ENCODE measurements around the gene ACVR2B.
"Not testable (repeated sequence)": the region's sequence is repeated elsewhere in the genome, so short reads cannot be mapped to it uniquely, and the experiment has no call there.

Gene ACVR2B

DNA sequence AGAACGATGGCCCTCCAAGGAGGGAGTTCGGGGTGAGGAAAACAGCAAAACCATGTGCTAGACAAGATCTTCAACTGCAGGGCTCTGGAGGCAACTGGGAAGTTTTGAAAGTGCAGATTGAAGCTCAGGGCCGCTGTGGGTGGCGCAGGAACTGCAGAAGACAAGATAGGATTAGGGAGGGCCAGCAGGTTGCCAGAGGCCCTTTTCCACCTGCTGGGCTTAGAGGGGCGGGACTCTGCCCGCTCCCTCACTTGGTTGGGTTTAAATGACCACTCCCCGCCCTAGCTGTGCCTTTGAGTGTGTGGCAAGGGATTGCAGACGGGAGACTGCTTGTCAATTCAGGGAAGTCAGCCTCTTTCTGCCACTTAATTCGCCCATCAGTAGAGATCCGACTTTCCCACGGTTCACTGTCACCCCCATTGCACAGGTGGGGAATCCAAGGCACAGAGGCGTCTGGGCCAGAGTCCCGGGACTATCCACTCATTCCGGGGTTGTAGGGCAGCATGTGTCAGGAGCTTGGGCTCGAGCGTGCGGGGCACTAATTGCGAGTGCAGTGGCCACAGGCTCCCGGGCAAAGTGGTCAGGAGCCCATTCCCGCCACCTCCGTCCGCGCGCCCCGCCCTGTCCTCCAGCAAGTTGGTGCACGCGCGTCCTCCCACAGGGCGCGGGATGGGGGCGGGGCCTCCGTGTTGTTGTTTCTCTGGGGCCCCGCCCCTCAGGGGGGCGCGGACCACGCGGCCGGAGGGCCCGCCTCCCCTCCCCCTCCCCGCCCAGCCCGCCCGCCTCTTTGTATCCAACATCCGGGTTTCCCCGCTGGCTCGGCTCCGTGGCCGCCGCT, at the start of gene ACVR2B:
Gene ACVR2B, plus strand, starts transcription at position 816 of the 838 bp plus-strand sequence. CDS start 433 bp downstream, outside the sequence.
- DNase-seq, result peak; percentile 4

DNA sequence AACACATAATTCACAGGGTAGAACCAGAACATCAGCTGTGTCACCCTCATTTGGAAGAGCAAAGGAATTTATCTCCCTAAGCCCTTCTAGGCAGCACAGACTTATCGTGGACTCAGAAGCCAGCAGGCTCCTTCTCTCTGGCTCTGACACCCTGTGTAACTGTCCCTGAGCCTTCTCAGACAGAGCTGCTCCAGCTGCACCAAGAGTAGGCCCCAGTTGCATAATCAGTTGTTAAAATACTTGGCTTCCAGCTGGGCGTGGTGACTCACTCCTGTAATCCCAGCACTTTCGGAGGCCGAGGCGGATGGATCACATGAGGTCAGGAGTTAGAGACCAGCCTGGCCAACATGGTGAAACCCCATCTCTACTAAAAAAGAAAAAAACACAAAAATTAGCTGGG, 49.4 kb upstream of the ACVR2B start:
- no peak for DNase-seq

DNA sequence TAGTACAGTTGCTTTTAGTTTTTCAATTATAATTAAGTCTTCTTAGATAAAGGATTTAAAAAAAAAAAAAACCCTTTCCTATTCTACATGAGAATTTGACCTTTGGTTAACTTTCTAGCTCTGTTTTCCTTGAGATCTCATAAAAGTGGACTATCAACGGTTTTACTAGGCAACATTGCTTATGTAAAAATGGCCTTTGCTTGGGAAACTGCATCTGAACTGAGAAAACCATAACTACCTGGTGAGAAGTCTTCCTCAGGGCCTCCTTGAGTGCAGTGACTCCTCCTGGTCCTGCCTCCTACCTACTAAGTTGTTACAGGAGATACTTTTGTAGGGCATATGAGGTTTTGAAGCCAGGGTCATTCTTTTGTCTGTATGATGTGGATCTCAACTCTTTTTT, 42.1 kb upstream of the ACVR2B start:
- DNase-seq, result no peak

DNA sequence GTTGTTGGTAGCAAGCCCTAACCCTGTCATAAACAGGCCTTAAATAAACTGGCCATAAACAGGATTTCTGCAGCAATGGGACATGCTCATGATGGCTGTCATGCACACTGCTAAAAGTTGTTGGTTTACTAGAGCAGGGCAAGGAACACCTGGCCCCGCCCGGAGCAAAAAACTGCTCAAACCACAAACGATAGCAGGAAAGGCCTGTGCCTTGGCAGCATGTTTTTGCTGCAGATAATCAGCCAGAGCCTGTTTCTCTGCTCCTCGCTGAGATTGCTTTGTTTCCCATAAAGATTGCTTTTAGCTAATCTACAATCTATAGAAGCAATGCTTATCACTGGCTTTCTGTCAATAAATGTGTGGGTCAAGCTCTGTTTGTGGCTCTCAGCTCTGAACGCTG, 32.9 kb upstream of the ACVR2B start:
- not testable (repeated sequence) for DNase-seq

DNA sequence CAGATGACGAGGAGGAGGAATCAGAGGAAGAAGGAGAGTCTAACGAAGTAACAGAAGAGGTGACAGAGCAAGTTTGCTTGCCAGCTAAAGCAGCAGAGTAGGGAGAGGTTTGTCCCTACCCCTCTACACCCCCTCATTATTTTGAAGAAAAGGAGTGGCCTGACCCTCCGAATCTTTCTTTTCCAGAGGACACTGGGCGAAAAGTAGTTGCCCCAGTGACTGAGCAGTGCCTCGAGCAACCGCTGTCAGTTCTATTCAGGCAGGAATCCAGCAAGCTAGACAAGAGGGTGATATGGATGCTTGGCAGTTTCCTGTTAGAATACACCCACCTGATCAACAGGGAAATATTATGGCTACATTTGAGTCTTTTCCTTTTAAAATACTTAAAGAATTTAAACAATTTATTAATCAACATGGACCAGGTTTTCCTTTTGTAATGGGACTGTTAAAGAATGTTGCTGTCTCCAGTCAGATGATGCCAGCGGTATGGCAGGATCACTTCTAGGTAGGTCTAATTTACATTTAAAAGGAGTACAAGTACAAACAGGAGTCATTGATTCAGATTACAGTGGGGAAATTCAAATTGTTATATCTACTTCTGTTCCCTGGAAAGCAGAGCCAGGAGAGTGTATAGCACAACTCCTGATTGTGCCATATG, 31.9 kb upstream of the ACVR2B start:
- DNase-seq, result no peak

DNA sequence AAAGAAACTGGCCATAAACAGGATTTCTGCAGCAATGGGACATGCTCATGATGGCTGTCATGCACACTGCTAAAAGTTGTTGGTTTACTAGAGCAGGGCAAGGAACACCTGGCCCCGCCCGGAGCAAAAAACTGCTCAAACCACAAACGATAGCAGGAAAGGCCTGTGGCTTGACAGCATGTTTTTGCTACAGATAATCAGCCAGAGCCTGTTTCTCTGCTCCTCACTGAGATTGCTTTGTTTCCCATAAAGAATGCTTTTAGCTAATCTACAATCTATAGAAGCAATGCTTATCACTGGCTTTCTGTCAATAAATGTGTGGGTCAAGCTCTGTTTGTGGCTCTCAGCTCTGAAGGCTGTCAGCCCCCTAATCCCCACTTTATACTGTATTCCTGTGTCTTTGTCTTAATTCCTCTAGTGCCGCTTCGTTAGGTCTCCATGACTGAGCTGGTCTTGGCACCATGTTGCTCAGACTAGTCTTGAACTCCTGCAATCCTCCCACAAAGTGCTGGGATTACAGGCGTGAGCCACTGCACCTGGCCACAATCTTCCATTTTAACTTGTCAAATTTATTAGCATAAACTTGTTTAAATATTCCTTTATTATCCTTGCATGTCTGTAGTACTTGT, 26.8 kb upstream of the ACVR2B start:
- not testable (repeated sequence) for DNase-seq

DNA sequence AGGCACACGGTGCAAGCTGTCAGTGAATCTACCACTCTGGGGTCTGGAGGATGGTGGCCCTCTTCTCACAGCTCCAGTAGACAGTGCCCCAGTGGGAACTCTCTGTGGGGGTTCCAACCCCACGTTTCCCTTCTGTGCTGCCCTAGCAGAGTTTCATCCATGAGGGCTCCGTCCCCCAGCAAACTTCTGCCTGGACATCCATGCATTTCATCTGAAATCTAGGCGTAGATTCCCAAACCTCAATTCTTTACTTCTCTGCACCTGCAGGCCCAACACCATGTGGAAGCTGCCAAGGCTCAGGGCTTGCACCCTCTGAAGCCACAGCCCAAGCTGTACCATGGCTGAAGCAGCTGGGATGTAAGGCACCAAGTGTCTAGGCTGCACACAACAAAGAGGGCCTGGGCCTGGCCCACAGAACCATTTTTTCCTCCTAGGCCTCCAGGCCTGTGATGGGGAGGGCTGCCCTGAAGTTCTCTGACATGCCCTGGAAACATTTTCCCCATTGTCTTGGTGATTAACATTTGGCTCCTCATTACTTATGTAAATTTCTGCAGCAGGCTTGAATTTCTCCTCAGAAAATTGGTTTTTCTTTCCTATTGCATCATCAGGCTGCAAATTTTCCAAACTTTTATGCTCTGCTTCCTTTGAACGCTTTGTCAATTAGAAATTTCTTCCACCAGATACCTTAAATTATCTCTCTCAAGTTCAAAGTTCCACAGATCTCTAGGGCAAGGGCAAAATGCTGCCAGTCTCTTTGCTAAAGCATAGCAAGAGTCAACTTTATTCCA, 20.6 kb upstream of the ACVR2B start:
- not testable (repeated sequence) for DNase-seq

DNA sequence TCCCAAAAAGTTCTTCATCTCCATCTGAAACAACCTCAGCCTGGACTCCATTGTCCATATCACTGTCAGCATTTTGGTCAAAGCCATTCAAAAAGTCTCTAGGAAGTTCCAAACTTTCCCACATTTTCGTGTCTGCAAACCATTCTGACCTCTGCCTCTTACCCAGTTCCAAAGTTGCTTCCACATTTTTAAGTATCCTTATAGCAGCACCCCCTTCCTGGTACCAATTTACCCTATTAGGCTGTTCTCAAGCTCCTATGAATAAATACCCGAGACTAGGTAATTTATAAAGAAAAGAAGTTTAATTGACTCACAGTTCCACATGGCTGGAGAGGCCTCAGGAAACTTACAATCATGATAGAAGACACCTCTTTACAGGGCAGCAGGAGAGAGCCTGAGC, 20.0 kb upstream of the ACVR2B start:
- DNase-seq, result not testable (repeated sequence)

DNA sequence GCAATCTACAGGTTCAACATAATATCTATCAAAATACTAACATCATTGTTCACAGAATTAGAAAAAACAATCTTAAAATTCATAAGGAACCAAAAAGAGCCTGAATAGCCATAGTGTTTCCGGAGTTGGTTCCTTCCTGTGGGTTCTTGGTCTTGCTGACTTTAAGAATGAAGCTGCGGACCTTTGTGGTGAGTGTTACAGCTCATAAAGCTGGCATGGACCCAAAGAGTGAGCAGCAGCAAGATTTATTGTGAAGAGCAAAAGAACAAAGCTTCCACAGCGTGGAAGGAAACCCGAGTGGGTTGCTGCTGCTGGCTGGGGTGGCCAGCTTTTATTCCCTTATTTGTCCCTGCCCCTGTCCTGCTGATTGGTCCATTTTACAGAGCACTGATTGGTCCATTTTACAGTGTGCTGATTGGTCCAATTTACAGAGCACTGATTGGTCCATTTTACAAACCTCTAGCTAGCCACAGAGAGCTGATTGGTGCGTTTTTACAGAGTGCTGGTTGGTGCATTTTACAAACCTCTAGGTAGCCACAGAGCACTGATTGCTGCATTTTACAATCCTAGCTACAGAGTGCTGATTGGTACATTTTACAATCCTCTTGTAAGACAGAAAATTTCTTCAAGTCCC, 15.1 kb upstream of the ACVR2B start:
- not testable (repeated sequence) for DNase-seq

DNA sequence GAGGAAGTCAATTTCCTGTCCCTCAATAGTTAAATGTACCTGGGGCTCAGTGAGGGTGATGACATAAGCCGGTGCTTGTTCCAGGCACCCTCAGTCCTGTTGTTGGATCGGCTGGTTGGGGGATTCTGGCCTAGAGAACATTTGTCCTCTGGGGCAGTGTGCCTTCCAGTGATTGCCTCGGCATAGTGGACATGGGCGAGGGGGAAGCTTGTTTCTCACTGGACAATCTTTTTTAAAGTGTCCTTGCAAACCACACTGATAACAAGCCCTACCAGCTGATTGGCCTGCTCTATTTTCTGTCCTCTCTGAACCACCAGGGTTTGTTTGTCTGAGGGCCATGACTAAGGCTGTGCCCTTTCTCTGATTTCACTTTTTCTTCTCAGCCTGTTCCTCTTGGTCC, 10.5 kb upstream of the ACVR2B start:
- not testable (repeated sequence) for DNase-seq

DNA sequence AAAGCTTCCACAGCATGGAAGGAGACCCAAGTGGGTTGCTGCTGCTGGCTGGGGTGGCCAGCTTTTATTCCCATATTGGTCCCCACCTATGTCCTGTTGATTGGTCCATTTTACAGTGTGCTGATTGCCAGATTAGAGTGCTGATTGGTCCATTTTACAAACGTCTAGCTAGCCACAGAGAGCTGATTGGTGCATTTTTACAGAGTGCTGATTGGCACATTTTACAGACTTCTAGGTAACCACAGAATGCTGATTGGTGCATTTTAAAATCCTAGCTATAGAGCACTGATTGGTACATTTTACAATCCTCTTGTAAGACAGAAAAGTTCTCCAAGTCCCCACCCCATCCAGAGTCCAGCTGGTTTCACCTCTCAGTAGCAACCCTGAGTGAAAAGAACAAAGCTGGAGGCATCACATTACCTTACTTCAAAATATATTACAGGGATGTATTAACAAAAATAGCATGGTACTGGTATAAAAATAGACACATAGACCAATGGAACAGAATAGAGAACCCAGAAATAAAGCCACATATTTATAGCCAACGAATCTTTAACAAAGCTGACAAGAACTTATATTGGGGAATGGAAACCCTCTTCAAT, 7.5 kb upstream of the ACVR2B start:
- DNase-seq, result no peak

DNA sequence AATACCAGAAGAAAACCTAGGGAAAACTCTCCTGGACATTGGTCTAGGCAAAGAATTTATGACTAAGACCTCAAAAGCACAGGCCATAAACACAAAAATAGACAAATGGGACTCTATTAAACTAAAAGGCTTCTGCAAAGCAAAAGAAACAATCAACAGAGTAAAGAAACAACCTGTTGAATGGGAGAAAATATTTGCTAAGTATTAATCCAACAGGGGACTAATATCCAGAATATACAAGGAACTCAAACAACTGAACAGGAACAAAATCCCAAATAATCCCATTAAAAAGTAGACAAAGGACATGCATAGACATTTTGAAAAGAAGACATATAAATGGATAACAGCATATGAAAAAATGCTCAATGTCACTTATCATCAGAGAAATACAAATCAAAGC, 6.9 kb upstream of the ACVR2B start:
- no peak for DNase-seq

DNA sequence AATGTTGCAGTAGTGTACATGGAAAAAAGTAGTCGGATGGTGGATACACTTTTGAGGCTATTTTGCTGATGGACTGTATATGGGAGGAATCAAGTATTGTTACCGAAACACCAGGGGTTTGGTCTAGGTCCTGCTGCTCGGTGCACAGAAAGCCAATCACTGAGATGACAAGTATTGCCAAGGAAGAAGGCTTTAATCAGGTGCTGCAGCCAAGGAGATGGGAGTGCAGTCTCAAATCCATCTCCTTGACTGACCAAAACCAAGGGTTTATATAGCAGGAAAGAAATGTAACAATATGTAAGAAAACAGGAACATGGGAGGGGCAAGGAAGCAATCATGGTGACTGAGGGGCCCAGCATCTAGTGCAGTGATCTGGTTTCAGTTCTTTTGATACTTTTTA, 2.8 kb upstream of the ACVR2B start:
- DNase-seq, result no peak

DNA sequence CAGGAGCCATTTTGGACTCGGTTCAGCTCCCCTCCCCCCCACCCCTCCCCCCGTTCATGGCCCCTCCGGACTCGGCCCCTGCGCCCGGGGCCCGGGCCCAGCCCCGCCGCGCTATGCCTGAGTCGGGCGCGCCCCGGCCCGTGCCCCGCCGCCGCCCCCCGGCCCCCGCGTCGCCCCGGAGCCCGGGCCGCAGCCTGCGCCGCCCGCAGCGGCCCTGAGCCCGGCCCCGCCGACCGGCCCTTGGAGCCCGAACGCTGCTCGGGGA, 155 bp downstream of the ACVR2B start:
- DNase-seq, result no peak

DNA sequence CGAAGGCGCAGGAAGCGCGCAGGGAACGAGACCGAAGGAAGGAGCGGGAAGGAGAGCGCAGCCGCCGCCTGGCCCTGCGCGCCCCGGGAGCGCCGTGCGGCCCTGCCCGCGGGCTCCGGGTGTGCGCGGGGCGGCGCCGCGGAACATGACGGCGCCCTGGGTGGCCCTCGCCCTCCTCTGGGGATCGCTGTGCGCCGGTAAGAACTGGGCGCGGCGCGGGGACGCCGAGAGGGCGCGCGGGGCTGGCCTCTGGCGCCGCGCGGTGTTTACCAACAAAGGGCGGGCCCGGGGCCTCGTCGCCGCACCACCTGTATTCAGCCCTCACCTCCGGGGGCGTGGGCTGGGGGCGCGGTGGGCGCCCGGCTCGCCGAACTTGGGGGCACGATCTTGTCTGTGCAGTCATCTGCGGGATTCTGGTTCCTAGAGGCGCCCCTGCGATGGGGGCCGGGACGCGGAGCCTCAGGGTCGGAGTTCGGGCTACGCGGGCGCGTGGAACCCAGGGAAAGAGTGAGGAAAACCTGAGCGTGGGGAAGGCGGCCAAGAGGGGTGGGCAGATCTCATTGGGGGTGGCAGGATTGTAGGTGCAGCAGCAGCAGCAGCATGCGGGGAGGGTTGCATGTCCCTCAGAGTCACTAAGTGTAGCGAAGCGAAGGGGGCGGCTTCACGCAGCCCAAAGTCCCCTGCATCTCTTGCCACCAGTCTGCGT, 641 bp downstream of the ACVR2B start:
- no peak for DNase-seq

DNA sequence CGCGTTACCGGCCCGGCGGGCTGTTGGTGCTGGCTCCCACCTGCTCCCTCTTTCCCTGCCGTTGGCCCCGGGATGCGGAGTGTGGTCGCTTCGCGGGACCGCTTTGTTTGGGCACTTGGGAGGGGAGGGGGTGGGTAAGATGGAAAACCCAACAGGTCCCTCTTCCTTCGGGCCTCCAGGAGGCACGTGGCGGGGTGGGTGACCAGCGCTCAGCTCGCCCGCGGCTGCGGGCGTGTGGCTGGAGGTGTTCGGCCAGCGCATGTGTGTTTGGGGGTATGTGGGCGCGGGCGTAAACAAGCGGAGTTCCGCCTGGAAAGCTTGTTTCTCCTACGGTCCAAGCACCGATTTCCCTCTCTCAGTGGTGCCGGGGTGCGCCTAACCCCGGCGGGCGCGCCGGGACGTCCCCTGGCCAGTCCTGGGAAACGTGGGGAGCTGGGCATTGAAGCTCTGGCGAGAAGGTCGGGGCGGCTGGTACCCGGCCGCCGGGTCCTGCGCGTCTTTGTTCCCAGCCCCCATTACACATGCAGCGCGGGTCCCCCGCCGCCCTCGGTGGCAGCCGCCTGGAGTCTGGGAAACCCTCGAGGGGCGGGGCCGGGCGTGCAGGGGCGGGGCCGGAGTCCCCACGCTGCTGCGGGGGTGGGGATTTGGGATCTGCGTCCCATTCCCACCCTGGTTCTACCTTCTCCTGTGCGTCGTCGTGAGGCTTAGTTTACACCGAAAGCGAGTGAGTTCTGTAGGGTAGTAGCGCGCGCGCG, 1.4 kb downstream of the ACVR2B start:
- peak; percentile 4 for DNase-seq

DNA sequence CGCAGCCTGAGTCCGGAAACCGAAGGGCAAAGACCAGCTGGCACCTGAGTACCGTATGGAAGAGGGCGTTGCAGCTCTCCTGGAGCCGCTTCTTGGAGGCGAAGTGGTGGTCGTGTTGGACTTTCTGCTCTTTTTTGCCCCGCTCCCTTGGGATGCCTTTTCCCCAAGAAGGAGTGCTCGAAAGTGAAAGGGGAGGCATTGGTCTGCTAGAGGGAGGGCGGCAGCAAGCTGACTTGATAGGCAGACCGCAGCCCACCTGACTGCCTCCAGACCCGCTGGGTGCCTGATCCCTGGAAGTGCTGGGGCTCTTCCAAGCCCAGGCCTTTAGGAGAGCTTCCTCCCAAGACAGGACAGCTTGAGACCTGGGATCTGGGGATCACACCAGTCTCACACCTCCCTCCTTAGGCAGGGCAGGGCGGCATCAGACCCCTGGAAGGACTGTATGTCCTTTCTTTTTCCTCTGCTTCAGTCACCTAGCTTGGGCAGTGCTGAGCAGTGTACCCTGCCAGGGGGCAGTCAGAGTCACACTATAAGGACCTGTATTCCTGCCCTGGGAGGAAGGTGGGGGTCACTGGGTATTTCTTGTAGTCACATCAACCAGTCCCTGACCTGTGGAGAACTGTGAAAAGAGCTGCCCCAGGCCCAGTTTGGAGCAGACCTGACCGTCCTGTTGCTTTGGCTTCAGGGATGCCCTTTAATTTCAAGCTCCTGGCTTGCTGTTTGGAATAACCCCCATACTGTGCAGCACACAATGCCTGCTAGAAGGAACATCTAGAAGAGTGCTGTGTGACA, 2.1 kb downstream of the ACVR2B start:
- DNase-seq, result no peak

DNA sequence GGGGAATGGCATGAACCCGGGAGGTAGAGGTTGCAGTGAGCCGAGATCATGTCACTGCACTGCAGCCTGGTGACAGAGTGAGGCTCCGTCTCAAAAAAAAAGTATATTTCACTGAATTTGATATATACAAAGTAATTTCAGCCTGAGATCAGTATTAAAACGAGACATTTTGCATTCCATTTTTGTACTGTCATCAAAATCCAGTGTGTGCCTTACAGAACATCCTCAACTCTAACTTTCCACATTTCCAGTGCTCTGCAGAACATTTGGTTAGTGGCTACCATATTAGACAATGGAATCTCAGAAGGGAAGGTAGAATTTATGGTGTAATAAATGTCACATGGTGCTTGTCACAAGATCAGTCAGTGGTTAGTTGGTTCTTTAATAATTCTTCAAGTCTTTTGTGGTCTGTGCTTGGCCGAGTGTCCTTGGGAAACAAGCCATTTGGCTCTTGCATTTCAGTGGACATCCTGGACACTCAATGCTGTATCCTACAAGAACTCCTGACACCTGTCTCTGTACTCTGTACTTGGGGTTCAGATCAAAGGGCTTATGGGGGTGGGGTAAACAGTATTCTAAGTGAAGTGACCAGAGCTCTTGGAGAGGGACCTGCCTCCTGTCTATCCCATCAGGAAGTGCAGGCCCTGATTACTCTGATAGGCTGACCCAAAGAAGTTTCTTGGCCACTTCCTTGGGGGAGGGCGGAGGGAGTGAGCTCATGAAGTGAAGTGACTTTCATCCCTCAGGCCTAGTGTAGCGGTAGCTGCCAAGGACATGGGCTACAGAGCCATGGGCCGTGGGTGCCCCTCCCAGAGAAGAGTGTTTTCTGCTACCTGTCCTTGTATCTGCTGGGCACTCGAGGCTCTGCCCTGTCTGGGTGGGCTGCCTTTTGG, 3.7 kb downstream of the ACVR2B start:
- no peak for DNase-seq

All from NCI-H1436 treated with DMSO at 0.1 percent for 48 hours (cell line).